HCT116 (cell line): ENCODE results near the gene RINL. TPM values are rescaled to one million over a fixed set of nuclear protein-coding genes. Genes with fewer than 3 reads are reported as not detected.

Experiments used
- ATAC-seq: fragments of 200-7000 bp; cut with Tn5 transposase; 2 replicates; pipeline ENCODE4 v1.9.1; 2020; ENCODE audit warnings: mild to moderate bottlenecking, moderate library complexity
- BruUV-seq: library from RNA; stranded (reverse); fragments of 400-500 nt; replicated peaks from 2 replicates; lab custom pipeline; 2021; lab: Mats Ljungman, UMichigan
- CTCF ChIA-PET: fragments of 300-600 bp; sonication (Branson Sonifier 250); formaldehyde crosslinking; loops from one replicate; lab custom pipeline; 2021; ENCODE audit warnings: antibody characterized with exemption; lab: Charles Lee
- POLR2A ChIA-PET: fragments of 300-600, 350-600 bp; sonication (Branson Sonifier 250); formaldehyde crosslinking; loops from one replicate; lab custom pipeline; 2021; ENCODE audit warnings: antibody characterized with exemption; lab: Charles Lee
- RAD21 ChIA-PET, 2 experiments: fragments of 300-600 bp; sonication (Branson Sonifier 250); formaldehyde crosslinking; loops; one replicate each; lab custom pipeline; 2023; ENCODE audit warnings: low total read pairs in 2 of 2; ENCODE audit not compliant: uncharacterized antibody in 2 of 2, unreplicated experiment in 2 of 2, low non-redundant PET in 1 of 2; lab: Charles Lee
- DNase-seq: peaks from one replicate; pipeline ENCODE4 v3.0.0-alpha.2; 2010; ENCODE audit warnings: low read depth, low spot score
- H2AFZ ChIP-seq: fragments of 200-600 bp; shearing (Covaris generic), sonication (generic); 2 replicates; pipeline ENCODE4 v1.6.1; 2017; ENCODE audit warnings: low read depth, mixed run types, mixed read lengths, antibody characterized with exemption, low read length; ENCODE audit not compliant: poor library complexity, severe bottlenecking
- H3K27ac ChIP-seq: 2 replicates; pipeline ENCODE4 v1.5.1; 2012; ENCODE audit warnings: low read depth, low read length
- H3K27me3 ChIP-seq: fragments of 200-600 bp; sonication (generic); 2 replicates; pipeline ENCODE4 v1.6.1; 2016; ENCODE audit warnings: mixed run types, low read length, mixed read lengths; ENCODE audit not compliant: insufficient read depth
- H3K36me3 ChIP-seq, 2 experiments: fragments of 200-500 bp in 1 of 2; fragments of 200-600 bp in 1 of 2; sonication (Bioruptor generic) in 1 of 2; sonication (generic) in 1 of 2; 2 replicates each; pipeline versions ENCODE4 v1.5.1 to v1.6.1; 2014 to 2016; ENCODE audit warnings: low read length in 2 of 2, inconsistent platforms in 1 of 2, mixed read lengths in 1 of 2, mixed run types in 1 of 2; ENCODE audit not compliant: insufficient read depth in 2 of 2, control insufficient read depth in 1 of 2
- H3K4me1 ChIP-seq, 2 experiments: fragments of 200-600 bp in 1 of 2; sonication (generic) in 1 of 2; 2 replicates each; pipeline versions ENCODE4 v1.5.1 to v1.6.1; 2012 to 2017; ENCODE audit warnings: low read length in 2 of 2, inconsistent platforms in 1 of 2, mild to moderate bottlenecking in 1 of 2, mixed read lengths in 1 of 2, mixed run types in 1 of 2, moderate library complexity in 1 of 2; ENCODE audit not compliant: insufficient read depth in 2 of 2, control insufficient read depth in 1 of 2
- H3K4me2 ChIP-seq: fragments of 200-600 bp; sonication (generic); 2 replicates; pipeline ENCODE4 v1.6.1; 2017; ENCODE audit warnings: mixed run types, low read length, mixed read lengths
- H3K4me3 ChIP-seq, 2 experiments: fragments of 200-600 bp in 1 of 2; sonication (generic) in 1 of 2; replicated peaks in 1 of 2; 2 replicates each; pipeline ENCODE4 v1.5.1; 2011 to 2016; ENCODE audit warnings: low read length in 2 of 2, control low read depth in 1 of 2, low read depth in 1 of 2, mild to moderate bottlenecking in 1 of 2, mixed read lengths in 1 of 2, mixed run types in 1 of 2
- H3K79me2 ChIP-seq: fragments of 200-600 bp; sonication (generic); 2 replicates; pipeline ENCODE4 v1.6.1; 2017; ENCODE audit warnings: mild to moderate bottlenecking, mixed run types, low read length, moderate library complexity, mixed read lengths; ENCODE audit not compliant: insufficient read depth
- H3K9ac ChIP-seq: fragments of 200-600 bp; sonication (generic); 2 replicates; pipeline ENCODE4 v1.6.1; 2016; ENCODE audit warnings: low read length, mixed read lengths
- H3K9me2 ChIP-seq: fragments of 200-600 bp; sonication (generic), shearing (Covaris generic); 2 replicates; pipeline ENCODE4 v1.6.1; 2017; ENCODE audit warnings: mixed run types, mild to moderate bottlenecking, moderate library complexity; ENCODE audit not compliant: insufficient read depth
- H3K9me3 ChIP-seq, 2 experiments: fragments of 200-500 bp in 1 of 2; fragments of 200-600 bp in 1 of 2; sonication (Bioruptor generic) in 1 of 2; sonication (generic) in 1 of 2; 2 replicates each; pipeline ENCODE4 v1.6.1; 2014 to 2017; ENCODE audit warnings: low read length in 2 of 2, mixed read lengths in 2 of 2, inconsistent platforms in 1 of 2, low read depth in 1 of 2, mild to moderate bottlenecking in 1 of 2, mixed run types in 1 of 2, moderate library complexity in 1 of 2; ENCODE audit not compliant: control insufficient read depth in 1 of 2, insufficient read depth in 1 of 2
- H4K20me1 ChIP-seq: fragments of 200-600 bp; sonication (generic), shearing (Covaris generic); 2 replicates; pipeline ENCODE4 v1.6.1; 2017; ENCODE audit warnings: mixed run types, mild to moderate bottlenecking, moderate library complexity; ENCODE audit not compliant: insufficient read depth
- CBX3 ChIP-seq: IDR thresholded peaks from 2 replicates; pipeline ENCODE4 v1.6.1; 2012; ENCODE audit warnings: low read depth
- CEBPB ChIP-seq: IDR thresholded peaks from 2 replicates; pipeline ENCODE4 v1.6.1; 2012; ENCODE audit warnings: low read depth
- EGR1 ChIP-seq: IDR thresholded peaks from 2 replicates; pipeline ENCODE4 v1.6.1; 2012; ENCODE audit warnings: low read depth
- EZH2 ChIP-seq: fragments of 200-600 bp; sonication (generic); IDR thresholded peaks from 2 replicates; pipeline ENCODE4 v1.6.1; 2017; ENCODE audit warnings: antibody characterized with exemption, mixed run types
- EZH2phosphoT487 ChIP-seq: fragments of 200-600 bp; IDR thresholded peaks from 2 replicates; pipeline ENCODE4 v1.6.1; 2018; ENCODE audit warnings: antibody characterized with exemption, borderline replicate concordance
- FOSL1 ChIP-seq: IDR thresholded peaks from 2 replicates; pipeline ENCODE4 v1.6.1; 2012; ENCODE audit warnings: low read depth
- POLR2A ChIP-seq: IDR thresholded peaks from 2 replicates; pipeline ENCODE4 v1.7.0; 2011; ENCODE audit warnings: borderline replicate concordance; ENCODE audit not compliant: insufficient read depth, insufficient read length; ENCODE audit errors: extremely low read depth
- POLR2AphosphoS5 ChIP-seq: IDR thresholded peaks from 2 replicates; pipeline ENCODE4 v1.6.1; 2011; ENCODE audit warnings: mild to moderate bottlenecking, low read depth, low read length, moderate library complexity
- RAD21 ChIP-seq: IDR thresholded peaks from 2 replicates; pipeline ENCODE4 v1.6.1; 2012; ENCODE audit warnings: low read depth, mild to moderate bottlenecking
- SIN3A ChIP-seq: IDR thresholded peaks from 2 replicates; pipeline ENCODE4 v1.6.1; 2012; ENCODE audit warnings: low read depth
- SP1 ChIP-seq: IDR thresholded peaks from 2 replicates; pipeline ENCODE4 v1.6.1; 2012; ENCODE audit warnings: low read depth
- SRF ChIP-seq: IDR thresholded peaks from 2 replicates; pipeline ENCODE4 v1.6.1; 2012; ENCODE audit warnings: low read depth
- TCF7L2 ChIP-seq: IDR thresholded peaks from 2 replicates; pipeline ENCODE4 v1.7.0; 2011; ENCODE audit warnings: borderline replicate concordance, inconsistent platforms; ENCODE audit not compliant: insufficient read depth, insufficient read length; ENCODE audit errors: extremely low read depth
- YY1 ChIP-seq: IDR thresholded peaks from 2 replicates; pipeline ENCODE4 v1.6.1; 2011; ENCODE audit warnings: low read length, low read depth, moderate library complexity, mild to moderate bottlenecking; ENCODE audit not compliant: insufficient replicate concordance; ENCODE audit errors: extremely low read depth
- ZFX ChIP-seq: fragments of 450-650 bp; IDR thresholded peaks from 2 replicates; pipeline ENCODE4 v1.6.1; 2017
- ZNF274 ChIP-seq: fragments of 200-500 bp; sonication (Bioruptor generic); IDR thresholded peaks from 2 replicates; pipeline ENCODE4 v1.6.1; 2014; ENCODE audit warnings: mild to moderate bottlenecking, low read depth, low read length, inconsistent platforms
- intact Hi-C: fragments of 100-400 bp; cut with micrococcal nuclease; formaldehyde crosslinking; loops from 2 replicates; pipeline ENCODE4 v1.10.0; 2022
- total RNA-seq: library from RNA; stranded (reverse); gene quantifications from one replicate; pipeline ENCODE4 v1.2.1, GENCODE V29; 2021; ENCODE audit not compliant: unreplicated experiment
- TF ChIP-seq, protein P1 (sequence below), 3 experiments: fragments of 200-600 bp in 1 of 3; sonication (generic) in 1 of 3; IDR thresholded peaks in 2 of 3; conservative IDR thresholded peaks in 1 of 3; 2 replicates each; pipeline ENCODE4 v1.5.1; 2012 to 2017; ENCODE audit warnings: low read depth in 2 of 3, low read length in 2 of 3, antibody characterized with exemption in 1 of 3, borderline replicate concordance in 1 of 3, control low read depth in 1 of 3, mild to moderate bottlenecking in 1 of 3, mixed read lengths in 1 of 3, mixed run types in 1 of 3, moderate library complexity in 1 of 3; ENCODE audit not compliant: insufficient read depth in 1 of 3
- TF ChIP-seq, protein P2 (sequence below): IDR thresholded peaks from 2 replicates; pipeline ENCODE4 v1.6.1; 2012
- TF ChIP-seq, protein P3 (sequence below): IDR thresholded peaks from 2 replicates; pipeline ENCODE4 v1.6.1; 2012
- TF ChIP-seq, protein P4 (sequence below): IDR thresholded peaks from 2 replicates; pipeline ENCODE4 v1.6.1; 2011; ENCODE audit warnings: mild to moderate bottlenecking, low read length, moderate library complexity; ENCODE audit not compliant: insufficient replicate concordance; ENCODE audit errors: extremely low read depth

RINL gene
- total RNA-seq, 1 experiment from 2014 or later, result 28.6 TPM

DNA sequence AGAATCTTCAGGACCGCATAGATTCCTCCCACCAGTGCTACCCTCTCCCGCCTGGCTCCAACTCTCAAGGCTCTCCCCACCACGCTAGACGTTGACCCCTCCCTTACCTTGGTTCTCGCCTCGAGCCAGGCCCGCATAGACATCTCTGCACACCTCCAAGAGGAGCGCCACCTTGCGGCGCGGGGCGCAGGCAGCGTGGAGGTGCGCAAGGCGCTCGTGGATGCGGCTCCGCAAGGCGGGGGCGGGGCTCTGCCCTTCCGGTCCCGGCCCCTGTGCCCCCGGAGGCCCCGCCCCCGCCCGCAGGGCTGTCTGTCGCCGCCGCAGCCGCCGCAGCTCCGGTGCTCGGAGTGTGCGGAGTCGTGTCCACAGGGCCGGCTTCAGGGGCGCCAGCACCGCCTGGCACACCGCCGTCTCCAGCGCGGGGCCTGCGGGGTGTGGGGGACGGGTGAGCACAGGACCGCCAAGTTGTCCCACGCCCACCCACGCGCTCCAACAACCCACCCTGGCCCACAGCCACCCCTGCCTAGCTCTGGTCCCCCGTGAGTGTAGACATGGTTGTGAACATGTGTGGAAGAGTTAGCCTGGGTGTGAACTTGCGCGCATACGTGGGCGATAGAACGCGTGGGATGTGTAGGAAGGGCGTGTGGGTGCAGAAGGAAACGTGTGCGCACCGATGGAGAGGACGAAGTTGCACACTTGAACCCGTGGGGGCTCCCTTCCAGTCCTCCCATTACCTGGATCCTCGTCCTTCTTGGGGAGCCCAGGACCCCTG, 8.1 kb downstream of the RINL start:
- no peak for ATAC-seq
- peaks cover 3 to 8% of the 10 kb centered on the region in 2 experiments; a peak in 3 of 4 replicates for H3K4me1 ChIP-seq

More for the DNA sequence above, 8.1 kb downstream of the RINL start:
- H4K20me1 ChIP-seq, result no peaks in the 10 kb centered on the region
- ChIA-PET RAD21 (no interaction called here), CTCF (no interaction called here), POLR2A (no interaction called here)
- no peak overlapping the region for H3K27ac ChIP-seq
- no peaks in the 10 kb centered on the region for H3K9me2 ChIP-seq
- TF ChIP-seq POLR2A, result no peak
- no peak for TF ChIP-seq RAD21
- TF ChIP-seq, protein P1, sequence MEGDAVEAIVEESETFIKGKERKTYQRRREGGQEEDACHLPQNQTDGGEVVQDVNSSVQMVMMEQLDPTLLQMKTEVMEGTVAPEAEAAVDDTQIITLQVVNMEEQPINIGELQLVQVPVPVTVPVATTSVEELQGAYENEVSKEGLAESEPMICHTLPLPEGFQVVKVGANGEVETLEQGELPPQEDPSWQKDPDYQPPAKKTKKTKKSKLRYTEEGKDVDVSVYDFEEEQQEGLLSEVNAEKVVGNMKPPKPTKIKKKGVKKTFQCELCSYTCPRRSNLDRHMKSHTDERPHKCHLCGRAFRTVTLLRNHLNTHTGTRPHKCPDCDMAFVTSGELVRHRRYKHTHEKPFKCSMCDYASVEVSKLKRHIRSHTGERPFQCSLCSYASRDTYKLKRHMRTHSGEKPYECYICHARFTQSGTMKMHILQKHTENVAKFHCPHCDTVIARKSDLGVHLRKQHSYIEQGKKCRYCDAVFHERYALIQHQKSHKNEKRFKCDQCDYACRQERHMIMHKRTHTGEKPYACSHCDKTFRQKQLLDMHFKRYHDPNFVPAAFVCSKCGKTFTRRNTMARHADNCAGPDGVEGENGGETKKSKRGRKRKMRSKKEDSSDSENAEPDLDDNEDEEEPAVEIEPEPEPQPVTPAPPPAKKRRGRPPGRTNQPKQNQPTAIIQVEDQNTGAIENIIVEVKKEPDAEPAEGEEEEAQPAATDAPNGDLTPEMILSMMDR (IDR thresholded peaks at IDR 0.05 in 2 of 3, conservative IDR thresholded peaks at IDR 0.05 in 1 of 3; ENCODE audit: borderline replicate concordance in 1 of 3, insufficient read depth in 1 of 3, low read depth in 2 of 3, low read length in 2 of 3), result no peak
- no peak for TF ChIP-seq CBX3
- TF ChIP-seq CEBPB, result no peak
- no peak for TF ChIP-seq TCF7L2
- TF ChIP-seq YY1, result no peak
- no peak for TF ChIP-seq ZFX
- no peak for TF ChIP-seq POLR2AphosphoS5
- no peak for TF ChIP-seq SIN3A
- TF ChIP-seq, protein P2, sequence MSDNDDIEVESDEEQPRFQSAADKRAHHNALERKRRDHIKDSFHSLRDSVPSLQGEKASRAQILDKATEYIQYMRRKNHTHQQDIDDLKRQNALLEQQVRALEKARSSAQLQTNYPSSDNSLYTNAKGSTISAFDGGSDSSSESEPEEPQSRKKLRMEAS, result no peak
- no peak for TF ChIP-seq FOSL1
- TF ChIP-seq ZNF274, result no peak
- no peak for TF ChIP-seq EGR1
- no peak for TF ChIP-seq SRF
- no peak for TF ChIP-seq EZH2phosphoT487
- TF ChIP-seq SP1, result no peak
- TF ChIP-seq, protein P3, sequence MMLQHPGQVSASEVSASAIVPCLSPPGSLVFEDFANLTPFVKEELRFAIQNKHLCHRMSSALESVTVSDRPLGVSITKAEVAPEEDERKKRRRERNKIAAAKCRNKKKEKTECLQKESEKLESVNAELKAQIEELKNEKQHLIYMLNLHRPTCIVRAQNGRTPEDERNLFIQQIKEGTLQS, result no peak
- TF ChIP-seq, protein P4, sequence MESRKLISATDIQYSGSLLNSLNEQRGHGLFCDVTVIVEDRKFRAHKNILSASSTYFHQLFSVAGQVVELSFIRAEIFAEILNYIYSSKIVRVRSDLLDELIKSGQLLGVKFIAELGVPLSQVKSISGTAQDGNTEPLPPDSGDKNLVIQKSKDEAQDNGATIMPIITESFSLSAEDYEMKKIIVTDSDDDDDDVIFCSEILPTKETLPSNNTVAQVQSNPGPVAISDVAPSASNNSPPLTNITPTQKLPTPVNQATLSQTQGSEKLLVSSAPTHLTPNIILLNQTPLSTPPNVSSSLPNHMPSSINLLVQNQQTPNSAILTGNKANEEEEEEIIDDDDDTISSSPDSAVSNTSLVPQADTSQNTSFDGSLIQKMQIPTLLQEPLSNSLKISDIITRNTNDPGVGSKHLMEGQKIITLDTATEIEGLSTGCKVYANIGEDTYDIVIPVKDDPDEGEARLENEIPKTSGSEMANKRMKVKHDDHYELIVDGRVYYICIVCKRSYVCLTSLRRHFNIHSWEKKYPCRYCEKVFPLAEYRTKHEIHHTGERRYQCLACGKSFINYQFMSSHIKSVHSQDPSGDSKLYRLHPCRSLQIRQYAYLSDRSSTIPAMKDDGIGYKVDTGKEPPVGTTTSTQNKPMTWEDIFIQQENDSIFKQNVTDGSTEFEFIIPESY, result no peak
- no peak for TF ChIP-seq EZH2
- no peaks in the 10 kb centered on the region for H3K79me2 ChIP-seq
- BruUV-seq, result no TSS peak
- H3K36me3 ChIP-seq, result no peaks in the 10 kb centered on the region
- H3K4me2 ChIP-seq, result no peak overlapping the region
- H3K27me3 ChIP-seq, result no peaks in the 10 kb centered on the region
- no peak overlapping the region for H3K4me3 ChIP-seq
- no peak for DNase-seq
- H2AFZ ChIP-seq, result no peak overlapping the region
- H3K9ac ChIP-seq, result no peak overlapping the region
- H3K9me3 ChIP-seq, result no peaks in the 10 kb centered on the region
- intact Hi-C loops, result no loop called here
